RWPE2 (cell line): ENCODE results near the gene TNFRSF14.
A peak's percentile ranks its signal among the peaks of the same experiment; 100 is the strongest.

Experiments
- ATAC-seq: fragments of 200-7000 bp; cut with Tn5 transposase; 3 replicates; pipeline ENCODE4 v1.9.1; 2021; ENCODE audit warnings: low read depth
- DNase-seq: peaks from one replicate; pipeline ENCODE4 v3.0.0-alpha.2; 2020; ENCODE audit warnings: low spot score
- H3K27ac ChIP-seq: fragments of 450-650 bp; 2 replicates; pipeline ENCODE4 v1.5.1; 2017; ENCODE audit warnings: mild to moderate bottlenecking; ENCODE audit not compliant: poor library complexity, severe bottlenecking
- H3K27me3 ChIP-seq: fragments of 250-450 bp; sonication (Bioruptor Pico); 2 replicates; pipeline ENCODE4 v1.5.1; 2021; ENCODE audit warnings: mild to moderate bottlenecking, moderate library complexity; ENCODE audit not compliant: insufficient read depth, poor library complexity, severe bottlenecking
- H3K36me3 ChIP-seq: fragments of 250-450 bp; sonication (Bioruptor Pico); 2 replicates; pipeline ENCODE4 v1.5.1; 2020; ENCODE audit warnings: low read depth, mild to moderate bottlenecking, moderate library complexity
- H3K4me1 ChIP-seq: fragments of 250-450 bp; sonication (Bioruptor Pico); 2 replicates; pipeline ENCODE4 v1.5.1; 2021; ENCODE audit warnings: mild to moderate bottlenecking, moderate library complexity; ENCODE audit not compliant: insufficient read depth, poor library complexity, severe bottlenecking
- H3K4me3 ChIP-seq: fragments of 250-450 bp; sonication (Bioruptor Pico); 2 replicates; pipeline ENCODE4 v1.5.1; 2021; ENCODE audit warnings: mild to moderate bottlenecking, moderate library complexity; ENCODE audit not compliant: severe bottlenecking
- H3K9me3 ChIP-seq: fragments of 250-450 bp; sonication (Bioruptor Pico); 2 replicates; pipeline ENCODE4 v1.5.1; 2021; ENCODE audit warnings: mild to moderate bottlenecking, moderate library complexity; ENCODE audit not compliant: severe bottlenecking
- TF ChIP-seq, protein P1 (sequence below): fragments of 450-650 bp; IDR thresholded peaks from one replicate; pipeline ENCODE4 v1.5.1; 2017; ENCODE audit warnings: mild to moderate bottlenecking, moderate library complexity; ENCODE audit not compliant: poor library complexity, severe bottlenecking

TNFRSF14 gene

DNA sequence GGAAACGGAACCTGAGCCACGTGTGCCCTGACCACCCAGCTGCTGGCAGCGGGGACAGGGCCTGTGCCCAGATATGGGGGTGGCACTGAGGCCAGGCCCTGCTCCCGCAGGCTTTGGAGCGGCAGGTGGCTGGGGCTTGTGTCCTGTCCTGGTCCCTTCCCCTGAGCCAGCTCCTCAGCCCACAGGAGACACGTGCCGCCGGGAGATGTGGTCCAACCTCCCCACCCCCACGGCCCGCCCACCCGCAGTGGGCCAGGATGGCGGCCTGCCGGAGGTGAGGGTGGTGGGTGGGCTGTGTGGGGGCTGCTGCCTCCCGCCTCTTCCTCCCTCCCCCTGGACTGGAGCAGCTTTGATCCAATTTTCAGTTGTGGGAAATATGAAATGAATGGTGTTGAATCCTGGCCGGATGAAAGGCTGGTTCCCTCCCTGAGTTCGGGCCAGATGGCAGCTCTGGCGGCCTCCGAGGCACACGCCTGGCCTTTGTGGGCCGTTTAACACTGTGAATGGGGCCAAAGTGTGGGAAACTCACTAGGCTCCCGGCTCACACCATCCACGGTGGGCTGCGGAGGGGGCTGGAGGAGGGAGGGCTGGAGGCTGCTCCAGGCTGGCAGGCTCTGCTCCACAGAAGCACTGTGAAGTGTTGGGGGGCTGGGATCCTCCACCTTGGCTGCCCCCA, 23.5 kb upstream of the TNFRSF14 start:
- Histone ChIP-seq H3K27me3 (no peaks in the 10 kb centered on the region), H3K27ac (peak overlapping the region; percentile 87)
- TF ChIP-seq, protein P1, sequence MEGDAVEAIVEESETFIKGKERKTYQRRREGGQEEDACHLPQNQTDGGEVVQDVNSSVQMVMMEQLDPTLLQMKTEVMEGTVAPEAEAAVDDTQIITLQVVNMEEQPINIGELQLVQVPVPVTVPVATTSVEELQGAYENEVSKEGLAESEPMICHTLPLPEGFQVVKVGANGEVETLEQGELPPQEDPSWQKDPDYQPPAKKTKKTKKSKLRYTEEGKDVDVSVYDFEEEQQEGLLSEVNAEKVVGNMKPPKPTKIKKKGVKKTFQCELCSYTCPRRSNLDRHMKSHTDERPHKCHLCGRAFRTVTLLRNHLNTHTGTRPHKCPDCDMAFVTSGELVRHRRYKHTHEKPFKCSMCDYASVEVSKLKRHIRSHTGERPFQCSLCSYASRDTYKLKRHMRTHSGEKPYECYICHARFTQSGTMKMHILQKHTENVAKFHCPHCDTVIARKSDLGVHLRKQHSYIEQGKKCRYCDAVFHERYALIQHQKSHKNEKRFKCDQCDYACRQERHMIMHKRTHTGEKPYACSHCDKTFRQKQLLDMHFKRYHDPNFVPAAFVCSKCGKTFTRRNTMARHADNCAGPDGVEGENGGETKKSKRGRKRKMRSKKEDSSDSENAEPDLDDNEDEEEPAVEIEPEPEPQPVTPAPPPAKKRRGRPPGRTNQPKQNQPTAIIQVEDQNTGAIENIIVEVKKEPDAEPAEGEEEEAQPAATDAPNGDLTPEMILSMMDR = no peak

DNA sequence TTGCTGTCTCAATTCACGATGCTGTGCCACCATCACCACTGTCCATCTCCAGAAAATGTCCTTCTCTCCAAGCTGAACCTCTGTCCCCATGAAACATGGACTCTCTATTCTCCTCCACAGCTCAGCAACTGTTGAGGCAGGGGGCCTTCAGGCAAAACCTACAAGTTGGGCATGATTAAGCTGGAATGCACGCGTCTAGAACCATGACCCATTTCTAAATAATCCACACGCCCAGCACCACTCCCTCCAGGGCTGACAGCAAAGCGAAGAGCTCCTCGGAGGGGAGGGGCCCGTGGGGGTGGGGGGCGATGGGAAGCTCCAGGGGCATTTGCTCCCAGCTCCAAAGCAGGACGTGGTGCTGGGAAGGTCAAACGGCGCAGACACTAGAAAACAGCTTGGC, 22.8 kb upstream of the TNFRSF14 start:
- TF ChIP-seq, protein P1 = no peak
- Histone ChIP-seq H3K4me3 (no peak overlapping the region), H3K27ac (peak overlapping the region; percentile 87), H3K27me3 (no peaks in the 10 kb centered on the region), H3K4me1 (peaks cover 55% of the 10 kb centered on the region), H3K9me3 (no peaks in the 10 kb centered on the region), H3K36me3 (no peaks in the 10 kb centered on the region)
- DNase-seq (no peak), ATAC-seq (peak; percentile 48)

More for the DNA sequence above, 23.5 kb upstream of the TNFRSF14 start:
- no peak for ATAC-seq
- Histone ChIP-seq H3K9me3 (no peaks in the 10 kb centered on the region), H3K4me3 (no peak overlapping the region), H3K36me3 (no peaks in the 10 kb centered on the region), H3K4me1 (peaks cover 53% of the 10 kb centered on the region)
- DNase-seq = no peak

DNA sequence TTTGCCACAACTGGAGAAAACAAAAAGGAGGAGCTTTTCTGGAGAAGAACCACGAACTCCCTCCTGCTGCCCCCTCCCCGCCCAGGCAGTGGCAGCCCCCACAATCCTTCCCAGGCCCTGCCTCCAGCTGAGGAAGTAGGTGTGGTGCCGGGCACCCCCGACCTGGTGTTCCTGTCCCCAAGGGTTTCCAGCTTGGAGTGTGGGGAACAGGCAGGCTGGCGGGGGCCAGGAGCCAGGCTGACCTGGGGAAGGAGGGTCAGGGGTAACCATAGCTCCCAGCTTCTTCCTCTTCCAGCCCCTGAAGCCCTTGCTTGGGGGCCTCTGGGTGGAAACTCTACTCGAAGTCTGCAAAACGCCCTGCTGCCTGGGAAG, 21.9 kb upstream of the TNFRSF14 start:
- TF ChIP-seq, protein P1 = no peak
- ATAC-seq (no peak), DNase-seq (no peak)
- H3K4me1 ChIP-seq = peaks cover 55% of the 10 kb centered on the region
- no peaks in the 10 kb centered on the region for H3K27me3 ChIP-seq
- no peaks in the 10 kb centered on the region for H3K9me3 ChIP-seq
- H3K4me3 ChIP-seq = no peak overlapping the region
- H3K27ac ChIP-seq = peak overlapping the region; percentile 87
- no peaks in the 10 kb centered on the region for H3K36me3 ChIP-seq

DNA sequence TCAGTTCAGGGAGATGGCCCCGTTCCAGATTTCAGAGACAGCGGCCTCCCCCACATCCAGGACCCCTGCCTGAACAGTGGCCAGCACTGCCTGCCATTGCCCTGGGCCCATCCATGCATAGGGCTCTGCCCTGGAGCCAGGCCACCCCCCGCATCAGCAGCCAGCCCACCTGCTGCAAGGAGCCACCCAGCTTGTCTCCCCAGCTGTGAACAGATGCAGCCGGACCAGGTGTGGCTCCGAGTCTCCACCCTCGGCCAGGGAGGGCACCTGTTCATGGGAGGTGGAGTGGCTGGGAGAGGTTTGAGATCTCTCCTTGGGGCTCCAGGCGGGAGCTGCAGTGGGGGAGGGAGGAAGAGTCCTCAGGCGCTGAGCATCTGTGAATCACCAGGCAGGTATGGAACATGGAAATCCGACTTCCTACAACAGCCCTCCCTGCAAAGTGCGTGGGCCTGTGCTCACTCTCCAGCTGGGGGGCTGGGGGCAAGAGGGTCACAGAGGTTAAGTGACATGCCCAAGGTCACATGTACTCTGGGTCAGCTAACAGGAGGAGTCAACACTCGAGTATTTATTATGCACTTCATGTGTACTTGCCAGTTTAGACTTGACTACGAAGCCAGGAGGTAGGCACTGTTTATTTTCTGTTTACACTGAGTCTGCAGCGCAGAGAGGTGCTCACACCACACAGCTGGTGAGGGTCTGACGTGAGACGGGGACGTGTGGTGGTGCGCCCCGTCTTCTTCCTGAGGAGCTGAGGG, 21.3 kb upstream of the TNFRSF14 start:
- Histone ChIP-seq H3K36me3 (no peaks in the 10 kb centered on the region), H3K4me3 (no peak overlapping the region), H3K27me3 (no peaks in the 10 kb centered on the region), H3K27ac (peak overlapping the region; percentile 87), H3K4me1 (peaks cover 55% of the 10 kb centered on the region), H3K9me3 (no peaks in the 10 kb centered on the region)
- ATAC-seq (peak; percentile 85), DNase-seq (peak; percentile 96)
- TF ChIP-seq, protein P1 = no peak

DNA sequence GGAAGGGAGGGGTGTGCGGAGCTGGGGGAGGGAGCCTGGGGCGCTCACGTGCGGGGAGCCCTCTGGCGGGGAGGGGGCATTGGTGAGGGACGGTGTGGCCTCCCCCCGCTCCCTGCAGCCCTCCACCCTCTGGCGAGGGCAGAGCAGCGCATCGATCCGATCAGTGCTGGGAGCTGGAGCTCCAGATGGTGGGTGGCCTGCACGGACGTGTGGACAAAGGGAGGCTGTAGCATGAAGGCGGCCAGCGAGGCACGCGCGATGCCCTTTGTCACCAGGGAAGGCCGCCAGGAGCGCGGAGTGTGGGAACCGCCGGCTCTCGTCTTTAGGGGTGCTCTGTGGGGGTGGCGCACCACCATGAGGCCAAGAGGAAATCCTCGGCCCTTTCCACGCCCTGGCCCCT, 20.7 kb upstream of the TNFRSF14 start:
- Histone ChIP-seq H3K4me3 (no peak overlapping the region), H3K9me3 (no peaks in the 10 kb centered on the region), H3K36me3 (no peaks in the 10 kb centered on the region), H3K27ac (peak overlapping the region; percentile 87), H3K4me1 (peaks cover 55% of the 10 kb centered on the region), H3K27me3 (no peaks in the 10 kb centered on the region)
- TF ChIP-seq, protein P1 = peak; percentile 8
- ATAC-seq (no peak), DNase-seq (no peak)
